Measurements from ENCODE around the gene PTPN23.

- TF ChIP-seq CTCF (IDR thresholded peaks at IDR 0.05) (no peak), POLR2A (IDR thresholded peaks at IDR 0.05) (no peak)
Measured at GRCh38 chr3:47378869-47379268, 2.0 kb upstream of the PTPN23 start.

Data from lower leg skin (tissue), 3 donors.